ENCODE data around the gene AK5.
"Not testable (repeated sequence)": the region's sequence is repeated elsewhere in the genome, so short reads cannot be mapped to it uniquely, and the experiment has no call there.

AK5 gene

GRCh38 chr1:77509898-77510297 lies 228.1 kb downstream of the AK5 start:
- DNase-seq (ENCODE audit: low spot score): no peak

DNA sequence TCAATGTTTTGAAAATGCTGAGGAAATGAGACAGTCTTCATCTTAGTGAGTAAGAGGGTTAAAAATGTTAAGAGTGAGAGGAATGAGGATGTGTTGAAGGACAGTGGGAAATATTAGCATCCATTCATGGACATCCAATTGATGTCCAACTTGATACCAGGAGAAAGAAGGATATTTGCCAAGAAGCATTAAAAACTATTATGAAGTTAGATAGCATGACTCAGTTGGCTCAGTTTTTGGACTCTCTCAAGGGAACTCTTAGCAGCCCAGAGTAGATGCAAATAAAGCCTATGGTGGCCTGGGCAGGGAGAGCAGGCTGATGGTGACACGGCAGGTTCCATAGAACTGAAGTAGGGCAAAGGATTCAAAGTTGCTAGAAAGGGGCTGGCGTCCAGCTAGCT lies 229.6 kb downstream of the AK5 start:
- no peak for DNase-seq (ENCODE audit: low spot score)

- not testable (repeated sequence) for DNase-seq (ENCODE audit: low spot score)
Measured at GRCh38 chr1:77512650-77513049, 230.8 kb downstream of the AK5 start.

DNA sequence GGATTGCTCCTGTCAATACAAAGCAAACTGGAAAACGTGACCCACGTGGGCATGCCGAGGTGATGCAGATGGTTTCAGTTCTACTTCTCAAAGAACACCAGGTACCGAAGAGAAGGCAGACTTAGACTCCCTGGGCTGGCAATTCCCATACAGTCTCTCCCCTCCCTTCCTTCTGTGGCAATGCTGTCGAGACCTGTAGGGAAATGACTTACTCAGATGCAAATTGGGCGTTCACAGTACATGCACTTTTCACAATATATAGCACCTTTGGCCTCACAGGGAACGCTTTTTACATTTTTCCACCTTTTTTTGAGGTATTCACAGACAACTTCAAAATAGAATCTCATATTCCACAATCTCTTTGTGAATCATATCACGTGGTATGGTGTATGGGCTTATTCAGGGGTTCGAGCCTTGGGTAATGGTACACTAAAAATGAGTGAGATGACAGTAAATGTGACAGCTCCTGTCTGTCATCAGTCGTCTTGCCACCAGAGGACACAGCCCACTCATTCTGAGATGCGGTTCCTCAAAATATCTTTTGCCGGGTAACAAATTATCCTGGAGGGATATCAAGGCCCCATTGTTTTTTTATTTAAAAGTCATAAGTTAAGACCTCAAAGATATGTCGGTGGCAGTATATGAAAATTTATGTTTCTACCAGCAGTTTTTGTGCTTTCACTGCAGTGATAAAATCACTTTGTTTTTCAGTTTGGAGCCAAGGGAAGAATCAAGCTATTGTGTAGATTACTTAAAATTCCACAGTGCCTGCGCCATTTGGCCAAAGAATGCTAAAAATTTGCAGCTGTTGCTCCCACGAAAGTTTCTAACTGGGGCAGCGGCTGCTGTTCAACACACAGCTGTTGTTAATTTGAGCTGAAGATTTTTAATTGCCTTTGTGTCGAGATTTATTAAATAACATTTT lies 232.3 kb downstream of the AK5 start:
- DNase-seq (ENCODE audit: low spot score): no peak

GRCh38 chr1:77514921-77515776 lies 233.3 kb downstream of the AK5 start:
- peak; percentile 30 for DNase-seq (ENCODE audit: low spot score)

GRCh38 chr1:77516106-77516505 lies 234.3 kb downstream of the AK5 start:
- no peak for DNase-seq (ENCODE audit: low spot score)

DNA sequence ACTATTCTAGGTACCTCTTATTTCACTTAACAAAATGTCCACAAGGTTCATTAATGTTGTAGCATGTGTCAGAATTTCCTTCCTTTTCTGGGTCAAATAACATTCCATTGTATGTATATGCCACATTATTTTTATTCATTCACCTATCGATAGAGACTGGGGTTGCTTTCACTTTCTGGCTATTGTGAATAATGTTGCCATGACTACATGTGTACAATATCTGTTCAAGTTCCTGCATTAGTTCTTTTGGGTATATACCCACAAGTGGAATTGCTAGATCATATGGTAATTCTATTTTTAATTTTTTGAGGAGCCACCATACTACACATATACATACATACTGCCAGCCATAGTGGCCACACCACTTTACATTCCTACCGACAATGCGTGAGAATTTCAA lies 242.2 kb downstream of the AK5 start:
- DNase-seq (ENCODE audit: low spot score): no peak

DNA sequence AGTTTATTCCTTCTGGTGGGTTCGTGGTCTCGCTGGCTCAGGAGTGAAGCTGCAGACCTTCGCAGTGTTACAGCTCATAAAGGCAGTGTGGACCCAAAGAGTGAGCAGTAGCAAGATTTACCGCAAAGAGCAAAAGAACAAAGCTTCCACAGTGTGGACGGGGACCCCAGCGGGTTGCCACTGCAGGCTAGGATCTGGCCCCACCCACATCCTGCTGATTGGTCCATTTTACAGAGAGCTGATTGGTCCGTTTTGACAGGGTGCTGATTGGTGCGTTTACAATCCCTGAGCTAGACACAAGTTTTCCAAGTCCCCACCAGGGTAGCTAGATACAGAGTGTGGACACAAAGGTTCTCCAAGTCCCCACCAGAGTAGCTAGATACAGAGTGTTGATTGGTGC lies 249.3 kb downstream of the AK5 start:
- DNase-seq (ENCODE audit: low spot score): not testable (repeated sequence)

- DNase-seq (ENCODE audit: low spot score): not testable (repeated sequence)
Measured at GRCh38 chr1:77531596-77532280, 249.9 kb downstream of the AK5 start.

DNA sequence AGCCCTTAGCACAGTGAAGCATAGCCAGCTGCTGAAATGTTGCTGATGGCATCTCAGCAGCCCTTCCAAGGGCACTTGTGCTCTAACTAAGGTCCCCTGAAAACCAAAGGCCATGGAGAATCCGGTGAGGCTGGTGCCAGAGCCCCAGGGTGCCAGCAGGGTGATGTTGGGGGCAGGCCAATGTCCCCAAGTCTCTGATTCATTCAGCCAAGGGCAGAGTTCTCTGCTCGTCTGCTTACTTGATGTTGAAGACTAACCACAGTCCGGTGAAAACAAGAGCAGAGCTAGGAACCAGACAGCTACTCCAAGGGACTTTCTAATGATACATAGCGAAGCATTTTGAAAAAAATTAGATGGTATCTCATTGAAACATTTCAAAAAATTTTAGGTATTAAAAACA lies 250.8 kb downstream of the AK5 start:
- no peak for DNase-seq (ENCODE audit: low spot score)

- peak; percentile 64 for DNase-seq (ENCODE audit: low spot score)
Measured at GRCh38 chr1:77533660-77534305, 252.0 kb downstream of the AK5 start.

DNA sequence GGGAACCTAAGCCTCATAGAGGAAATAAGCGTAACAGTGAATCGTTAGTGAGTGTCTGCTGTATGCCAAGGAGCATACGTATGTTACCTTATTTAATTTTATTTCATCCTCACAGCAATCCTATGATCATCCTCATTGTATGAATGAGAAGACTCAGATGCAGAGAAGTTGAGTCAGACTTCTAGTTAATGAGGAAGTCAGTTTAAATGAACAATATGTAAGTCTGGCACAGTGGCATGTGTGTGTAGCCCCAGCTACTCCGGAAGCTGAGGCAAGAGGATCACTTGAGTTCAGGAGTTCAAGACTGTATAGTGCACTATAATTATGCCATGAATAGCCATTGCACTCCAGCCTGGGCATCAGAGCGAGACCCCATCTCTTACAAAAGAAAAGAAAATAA lies 252.6 kb downstream of the AK5 start:
- no peak for DNase-seq (ENCODE audit: low spot score)

GRCh38 chr1:77536813-77537212 lies 255.0 kb downstream of the AK5 start:
- no peak for DNase-seq (ENCODE audit: low spot score)

DNA sequence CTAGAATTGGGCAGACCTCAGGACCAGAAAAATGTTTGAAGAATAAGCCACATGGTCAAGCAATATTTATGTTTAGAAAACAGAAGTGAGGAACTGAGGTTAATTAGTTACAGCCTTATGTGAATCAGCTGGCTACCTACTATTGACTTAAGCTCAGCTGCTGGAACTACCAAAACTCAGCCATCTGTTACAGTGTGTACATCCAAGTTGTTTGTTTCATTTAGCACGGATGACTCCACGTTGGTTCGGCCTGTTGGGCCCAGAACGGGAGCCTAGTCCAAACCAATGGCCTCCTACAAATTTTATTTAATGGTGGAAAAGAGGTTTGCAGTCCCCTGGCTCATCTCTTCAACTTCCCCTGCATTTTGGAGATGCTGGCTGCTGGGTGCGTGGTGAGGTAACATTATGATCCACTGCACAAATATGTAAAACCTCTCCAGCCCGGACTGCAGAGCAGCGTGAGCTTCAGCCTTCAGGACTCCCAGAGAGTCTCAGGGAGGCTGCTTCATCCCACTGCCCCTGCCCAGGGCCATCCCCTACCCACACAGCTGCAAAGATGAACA lies 257.2 kb downstream of the AK5 start:
- no peak for DNase-seq (ENCODE audit: low spot score)

- no peak for DNase-seq (ENCODE audit: low spot score)
Measured at GRCh38 chr1:77539519-77540142, 257.8 kb downstream of the AK5 start.

- no peak for DNase-seq (ENCODE audit: low spot score)
Measured at GRCh38 chr1:77540501-77541161, 258.8 kb downstream of the AK5 start.

DNA sequence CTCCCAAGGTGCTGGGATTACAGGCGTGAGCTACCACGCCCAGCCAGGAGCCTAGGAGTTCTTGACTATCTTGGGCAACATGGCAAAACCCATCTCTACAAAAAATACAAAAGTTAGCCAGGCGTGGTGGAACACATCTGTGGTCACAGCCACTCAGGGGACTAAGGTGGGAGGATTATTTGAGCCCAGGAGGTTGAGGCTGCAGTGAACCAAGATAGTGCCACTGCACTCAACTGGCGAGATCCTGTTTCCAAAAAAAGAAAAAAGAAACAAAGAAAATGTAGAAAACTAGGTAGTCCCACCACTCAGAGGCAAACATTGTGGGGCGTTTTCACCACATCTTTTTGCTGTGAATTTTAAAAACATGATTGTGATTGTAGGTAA lies 259.3 kb downstream of the AK5 start:
- DNase-seq (ENCODE audit: low spot score): no peak

- DNase-seq (ENCODE audit: low spot score): no peak
Measured at GRCh38 chr1:77542813-77543420, 261.1 kb downstream of the AK5 start.

- DNase-seq (ENCODE audit: low spot score): no peak
Measured at GRCh38 chr1:77543822-77544448, 262.1 kb downstream of the AK5 start.

DNA sequence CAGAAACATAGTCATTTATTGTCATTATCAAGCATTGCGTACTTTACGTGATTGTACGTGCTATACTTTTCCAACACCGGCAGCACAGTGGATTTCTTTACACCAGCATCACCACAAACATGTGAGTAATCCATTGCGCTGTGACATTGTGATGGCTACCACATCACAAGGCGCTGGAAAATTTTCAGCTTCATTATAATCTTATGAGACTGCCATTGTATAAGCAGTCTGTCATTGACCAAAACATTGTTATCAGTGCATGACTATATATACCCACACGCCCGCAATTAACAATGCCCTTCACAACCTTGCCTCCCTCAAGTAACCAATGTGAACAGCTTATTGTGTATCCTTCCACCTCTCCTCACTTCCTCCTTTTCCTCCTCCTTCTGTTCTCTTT lies 263.0 kb downstream of the AK5 start:
- DNase-seq (ENCODE audit: low spot score): no peak
